ENCODE results near the gene SRCAP. TPM values are rescaled to one million over a fixed set of nuclear protein-coding genes. Genes with fewer than 3 reads are reported as not detected.

The SRCAP gene
- total RNA-seq, 4 donors from 2014 or later = 43.8 to 135 (median 71.3) TPM

GRCh38 chr16:30778549-30779244 lies 79.7 kb downstream of the SRCAP start:
- Histone ChIP-seq H3K36me3 (peaks cover 0 to 18% (median 0%) of the 10 kb centered on the region in 4 donors), H3K9me3 (no peaks in the 10 kb centered on the region), H3K4me1 (peaks cover 0 to 27% (median 20%) of the 10 kb centered on the region in 4 donors), H3K4me3 (no peak overlapping the region), H3K27ac (no peak overlapping the region), H3K27me3 (no peaks in the 10 kb centered on the region)
- in situ Hi-C loops (cut with MboI; ENCODE audit: low pct_ligation_motif_present in 1 of 4, low pct_unique_long_range_greater_than_20kb in 1 of 4, low sequenced_read_pairs in 3 of 4) = no loop called here
- TF ChIP-seq EP300 (IDR thresholded peaks at IDR 0.05; ENCODE audit: low read depth) = no peak
- TF ChIP-seq POLR2AphosphoS5 (IDR thresholded peaks at IDR 0.05) = no peak
- TF ChIP-seq POLR2A (IDR thresholded peaks at IDR 0.05) = peak; percentile 11
- WGBS, 2 donors (ENCODE audit: low coverage in 1 of 2) = 80 to 84% methylated on average over 1 to 14 of the region's 14 CpGs
- intact Hi-C loops (cut with DNase I; ENCODE audit: low total_unique reads) = no loop called here
- DNase-seq = no peak

GRCh38 chr16:30779596-30779995 lies 80.6 kb downstream of the SRCAP start:
- intact Hi-C loops (cut with DNase I; ENCODE audit: low total_unique reads) (no loop called here), in situ Hi-C loops (cut with MboI; ENCODE audit: low pct_ligation_motif_present in 1 of 4, low pct_unique_long_range_greater_than_20kb in 1 of 4, low sequenced_read_pairs in 3 of 4) (no loop called here)
- no peak overlapping the region for H3K4me3 ChIP-seq
- DNase-seq = no peak
- peaks cover 0 to 25% (median 19%) of the 10 kb centered on the region in 4 donors for H3K4me1 ChIP-seq
- WGBS, 2 donors (ENCODE audit: low coverage in 1 of 2) = 86% methylated on average over 6 of the region's 6 CpGs; no CpG with 5 or more reads in 1 of the 2 donors
- peaks cover 0 to 18% (median 0%) of the 10 kb centered on the region in 4 donors for H3K36me3 ChIP-seq
- no peaks in the 10 kb centered on the region for H3K9me3 ChIP-seq
- TF ChIP-seq POLR2AphosphoS5 (IDR thresholded peaks at IDR 0.05) = no peak
- TF ChIP-seq EP300 (IDR thresholded peaks at IDR 0.05; ENCODE audit: low read depth) = no peak
- TF ChIP-seq, protein P1, sequence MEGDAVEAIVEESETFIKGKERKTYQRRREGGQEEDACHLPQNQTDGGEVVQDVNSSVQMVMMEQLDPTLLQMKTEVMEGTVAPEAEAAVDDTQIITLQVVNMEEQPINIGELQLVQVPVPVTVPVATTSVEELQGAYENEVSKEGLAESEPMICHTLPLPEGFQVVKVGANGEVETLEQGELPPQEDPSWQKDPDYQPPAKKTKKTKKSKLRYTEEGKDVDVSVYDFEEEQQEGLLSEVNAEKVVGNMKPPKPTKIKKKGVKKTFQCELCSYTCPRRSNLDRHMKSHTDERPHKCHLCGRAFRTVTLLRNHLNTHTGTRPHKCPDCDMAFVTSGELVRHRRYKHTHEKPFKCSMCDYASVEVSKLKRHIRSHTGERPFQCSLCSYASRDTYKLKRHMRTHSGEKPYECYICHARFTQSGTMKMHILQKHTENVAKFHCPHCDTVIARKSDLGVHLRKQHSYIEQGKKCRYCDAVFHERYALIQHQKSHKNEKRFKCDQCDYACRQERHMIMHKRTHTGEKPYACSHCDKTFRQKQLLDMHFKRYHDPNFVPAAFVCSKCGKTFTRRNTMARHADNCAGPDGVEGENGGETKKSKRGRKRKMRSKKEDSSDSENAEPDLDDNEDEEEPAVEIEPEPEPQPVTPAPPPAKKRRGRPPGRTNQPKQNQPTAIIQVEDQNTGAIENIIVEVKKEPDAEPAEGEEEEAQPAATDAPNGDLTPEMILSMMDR (IDR thresholded peaks at IDR 0.05) = no peak
- TF ChIP-seq POLR2A (IDR thresholded peaks at IDR 0.05) = no peak
- H3K27ac ChIP-seq = no peak overlapping the region
- no peaks in the 10 kb centered on the region for H3K27me3 ChIP-seq

DNA sequence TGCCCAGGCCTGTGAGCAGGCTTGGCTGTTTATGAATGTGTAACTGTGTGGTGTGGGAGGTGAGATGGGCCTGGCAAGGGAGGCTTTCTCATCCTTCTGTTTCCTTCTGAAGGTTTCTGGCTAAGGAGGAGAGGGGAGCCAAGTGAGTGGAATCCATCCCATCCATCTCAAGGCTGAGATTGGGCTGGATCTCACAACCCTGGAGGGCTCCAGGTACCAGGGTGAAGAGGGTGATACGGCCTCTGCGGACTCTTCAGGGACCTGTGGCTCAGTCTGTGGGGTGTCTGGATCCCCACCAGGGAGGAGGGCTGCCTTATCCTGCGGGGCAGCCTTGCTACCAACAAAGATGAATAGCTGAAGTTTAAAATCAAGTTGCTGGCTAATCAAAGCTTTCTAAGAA lies 81.0 kb downstream of the SRCAP start:
- Histone ChIP-seq H3K27ac (no peak overlapping the region), H3K4me1 (peaks cover 0 to 21% (median 15%) of the 10 kb centered on the region in 4 donors), H3K4me3 (no peak overlapping the region), H3K9me3 (no peaks in the 10 kb centered on the region), H3K27me3 (no peaks in the 10 kb centered on the region), H3K36me3 (peaks cover 0 to 18% (median 0%) of the 10 kb centered on the region in 4 donors)
- 89% methylated on average over 3 of the region's 3 CpGs; no CpG with 5 or more reads in 1 of the 2 donors for WGBS, 2 donors (ENCODE audit: low coverage in 1 of 2)
- no peak for DNase-seq
- in situ Hi-C loops (cut with MboI; ENCODE audit: low pct_ligation_motif_present in 1 of 4, low pct_unique_long_range_greater_than_20kb in 1 of 4, low sequenced_read_pairs in 3 of 4) (no loop called here), intact Hi-C loops (cut with DNase I; ENCODE audit: low total_unique reads) (no loop called here)
- peak in 1 of 3 donors; percentile 8 for TF ChIP-seq POLR2AphosphoS5 (IDR thresholded peaks at IDR 0.05)
- TF ChIP-seq EP300 (IDR thresholded peaks at IDR 0.05; ENCODE audit: low read depth) = no peak

GRCh38 chr16:30780549-30780948 lies 81.6 kb downstream of the SRCAP start:
- TF ChIP-seq POLR2A (IDR thresholded peaks at IDR 0.05) (no peak), EP300 (IDR thresholded peaks at IDR 0.05; ENCODE audit: low read depth) (no peak), POLR2AphosphoS5 (IDR thresholded peaks at IDR 0.05) (no peak)
- TF ChIP-seq, protein P1 (IDR thresholded peaks at IDR 0.05) = no peak
- no peaks in the 10 kb centered on the region for H3K27me3 ChIP-seq
- intact Hi-C loops (cut with DNase I; ENCODE audit: low total_unique reads) (no loop called here), in situ Hi-C loops (cut with MboI; ENCODE audit: low pct_ligation_motif_present in 1 of 4, low pct_unique_long_range_greater_than_20kb in 1 of 4, low sequenced_read_pairs in 3 of 4) (no loop called here)
- no peaks in the 10 kb centered on the region for H3K9me3 ChIP-seq
- peaks cover 0 to 18% (median 0%) of the 10 kb centered on the region in 4 donors for H3K36me3 ChIP-seq
- peaks cover 0 to 19% (median 14%) of the 10 kb centered on the region in 4 donors for H3K4me1 ChIP-seq
- 81% methylated on average over 4 of the region's 4 CpGs; no CpG with 5 or more reads in 1 of the 2 donors for WGBS, 2 donors (ENCODE audit: low coverage in 1 of 2)
- no peak overlapping the region for H3K27ac ChIP-seq
- H3K4me3 ChIP-seq = no peak overlapping the region
- DNase-seq = no peak

GRCh38 chr16:30782486-30783279 lies 83.7 kb downstream of the SRCAP start:
- Histone ChIP-seq H3K4me3 (no peak overlapping the region), H3K27me3 (no peaks in the 10 kb centered on the region), H3K27ac (no peak overlapping the region), H3K9me3 (no peaks in the 10 kb centered on the region), H3K36me3 (peaks cover 0 to 18% (median 0%) of the 10 kb centered on the region in 4 donors), H3K4me1 (peaks cover 6 to 15% (median 9%) of the 10 kb centered on the region in 4 donors)
- no peak for DNase-seq
- WGBS, 2 donors (ENCODE audit: low coverage in 1 of 2) = 94 to 95% methylated on average over 25 to 51 of the region's 63 CpGs
- in situ Hi-C loops (cut with MboI; ENCODE audit: low pct_ligation_motif_present in 1 of 4, low pct_unique_long_range_greater_than_20kb in 1 of 4, low sequenced_read_pairs in 3 of 4) (no loop called here), intact Hi-C loops (cut with DNase I; ENCODE audit: low total_unique reads) (no loop called here)
- TF ChIP-seq POLR2A (IDR thresholded peaks at IDR 0.05) = no peak
- TF ChIP-seq, protein P1 (IDR thresholded peaks at IDR 0.05) = no peak
- no peak for TF ChIP-seq EP300 (IDR thresholded peaks at IDR 0.05; ENCODE audit: low read depth)
- TF ChIP-seq POLR2AphosphoS5 (IDR thresholded peaks at IDR 0.05) = no peak

Measured in transverse colon (tissue), 4 donors.